Heart left ventricle (tissue), 16 donors: ENCODE results near the gene KRT36. TPM values are rescaled to one million over a fixed set of nuclear protein-coding genes. Genes with fewer than 3 reads are reported as not detected.
A peak's percentile ranks its signal among the peaks of the same experiment; 100 is the strongest.

Experiments
- ATAC-seq, 4 donors: fragments of 200-7000 bp; cut with Tn5 transposase; one replicate each; pipeline ENCODE4 v1.9.1; 2020 to 2022; ENCODE audit warnings: moderate library complexity in 4 of 4, mild to moderate bottlenecking in 3 of 4, moderate number of reproducible peaks in 1 of 4
- DNase-seq, 5 donors: peaks; one replicate each; pipeline ENCODE4 v3.0.0-alpha.2; 2020
- H3K27ac ChIP-seq, 12 donors: fragments of 200-600 bp; sonication (generic) in 4 of 12; one replicate each; pipeline versions ENCODE4 v1.5.0 to v1.8.0; 2016 to 2022; ENCODE audit warnings: mild to moderate bottlenecking in 2 of 12
- H3K27me3 ChIP-seq, 9 donors: fragments of 200-600 bp; sonication (generic) in 2 of 9; one replicate each; pipeline versions ENCODE4 v1.5.1 to v1.8.0; 2016 to 2022; ENCODE audit warnings: mild to moderate bottlenecking in 3 of 9
- H3K36me3 ChIP-seq, 9 donors: fragments of 200-600 bp; sonication (generic) in 2 of 9; one replicate each; pipeline versions ENCODE4 v1.5.0 to v1.8.0; 2018 to 2022; ENCODE audit warnings: mild to moderate bottlenecking in 2 of 9
- H3K4me1 ChIP-seq, 12 donors: fragments of 200-600 bp; sonication (generic) in 4 of 12; one replicate each; pipeline versions ENCODE4 v1.5.0 to v1.8.0; 2016 to 2022; ENCODE audit warnings: mild to moderate bottlenecking in 3 of 12
- H3K4me3 ChIP-seq, 12 donors: fragments of 200-600 bp; sonication (generic) in 4 of 12; one replicate each; pipeline versions ENCODE4 v1.5.0 to v1.8.0; 2017 to 2022; ENCODE audit warnings: mild to moderate bottlenecking in 9 of 12, moderate library complexity in 4 of 12
- H3K9me3 ChIP-seq, 12 donors: fragments of 200-600 bp; sonication (generic) in 4 of 12; one replicate each; pipeline versions ENCODE4 v1.5.0 to v1.8.0; 2016 to 2022; ENCODE audit warnings: mild to moderate bottlenecking in 1 of 12
- CTCF ChIP-seq, 12 donors: fragments of 200-600 bp; sonication (generic) in 4 of 12; IDR thresholded peaks; one replicate each; pipeline versions ENCODE4 v1.5.0 to v1.8.0; 2018 to 2022; ENCODE audit warnings: antibody characterized with exemption in 12 of 12, mild to moderate bottlenecking in 5 of 12
- POLR2A ChIP-seq, 2 donors: fragments of 450-650 bp; IDR thresholded peaks; one replicate each; pipeline ENCODE4 v1.6.1; 2017; ENCODE audit warnings: antibody characterized with exemption in 2 of 2, mild to moderate bottlenecking in 2 of 2, moderate library complexity in 2 of 2
- WGBS, 4 donors: extraction: QIAGEN DNeasy Blood & Tissue Kit in 2 of 4; methylation state at CpG; one replicate each; pipeline versions ENCODE4 v1.1.5 to v1.1.7; 2013 to 2018; 5-methylcytosine and 5-hydroxymethylcytosine counted together
- intact Hi-C, 10 donors: fragments of 100-400 bp; cut with DNase I; formaldehyde crosslinking; loops; one replicate each; pipeline versions ENCODE4 v1.11.1 to v1.14.2; 2022
- polyA plus RNA-seq, 2 donors: library from polyadenylated mRNA; stranded (reverse); fragments of 200-250 nt; gene quantifications; one replicate each; pipeline ENCODE4 v1.2.3, GENCODE V29; 2013
- total RNA-seq, 9 donors: library from RNA; depleted of rRNA in 2 of 9; stranded (reverse); fragments of >200 nt in 2 of 9; fragmentation: NEBNext Ultra II Directional in 3 of 9; extraction: Animal tissue kit (Norgen Biotek cat#: 25700) in 3 of 9; gene quantifications; one replicate each; pipeline versions ENCODE4 v1.1.0 to v1.2.4, GENCODE V29; 2016 to 2023
- donor health status: ischemic (EF 13 %, LVEDD 7.1; RV severe dilation, severe dysfunction).
- donor health status: healthy with polysubstance abuse.
- donor health status: DM: no; HTN: yes; CAD: no.
- donor health status: DM: no; HTN: no; CAD: no.
- donor health status: ischemic (EF 25% LVEDD 6.9; RV normal size, moderate dysfunction).
- donor health status: ischemic (EF 25% LVEDD 5.7; RV mildly dilated, moderate dysfunction).
- donor health status: healthy.
- donor health status: DM: yes; HTN: yes; CAD: no.
- donor health status: ischemic (EF 35%, LVEDD 5.7; RV mildly dilated, moderate dysfunction).
- donor health status: nonischemic (EF 11% LVEDD 7.7; RV severe dilation, severe dysfunction).
- donor health status: DM: yes; HTN: yes; CAD: no.
- donor health status: PGD.
- donor health status: ischemic (EF 29% LVEDD 5.4; RV normal size, mild dysfunction).
- donor health status: nonischemic (EF 23%, LVEDD 6.1; RV moderate dilation, normal function).

Gene KRT36
- total and polyA plus RNA-seq, 11 donors, result not detected

GRCh38 chr17:41491476-41491875 lies 1.8 kb upstream of the KRT36 start:
- Histone ChIP-seq H3K27ac (no peak overlapping the region), H3K4me1 (peaks cover 0 to 29% (median 0%) of the 10 kb centered on the region in 12 donors), H3K27me3 (peaks cover 0 to 5% (median 0%) of the 10 kb centered on the region in 9 donors), H3K36me3 (no peaks in the 10 kb centered on the region), H3K4me3 (no peak overlapping the region), H3K9me3 (no peaks in the 10 kb centered on the region)
- TF ChIP-seq CTCF (IDR thresholded peaks at IDR 0.05) (no peak), POLR2A (IDR thresholded peaks at IDR 0.05) (no peak)
- no peak for DNase-seq
- ATAC-seq, result no peak
- intact Hi-C loops, result loop anchor here in 3 of 10 donors (10.0 kb wide), 2 partner anchors 87 to 587 kb away; no protein-coding TSS in a partner anchor
- WGBS, 4 donors, result 68 to 100% (median 90%) methylated on average over 2 of the region's 2 CpGs

GRCh38 chr17:41490000-41490990 lies 585 bp upstream of the KRT36 start:
- ATAC-seq (no peak), DNase-seq (no peak)
- 73 to 83% (median 78%) methylated on average over 10 of the region's 10 CpGs for WGBS, 4 donors
- peak overlapping the region in 1 of 12 donors; percentile 52 for H3K27ac ChIP-seq
- peaks cover 0 to 27% (median 0%) of the 10 kb centered on the region in 12 donors for H3K4me1 ChIP-seq
- peaks cover 0 to 10% (median 0%) of the 10 kb centered on the region in 9 donors for H3K27me3 ChIP-seq
- TF ChIP-seq POLR2A (IDR thresholded peaks at IDR 0.05), result no peak
- intact Hi-C loops, result loop anchor here in 3 of 10 donors (10.0 kb wide), 2 partner anchors 85 to 585 kb away; no protein-coding TSS in a partner anchor
- no peaks in the 10 kb centered on the region for H3K36me3 ChIP-seq
- H3K9me3 ChIP-seq, result no peaks in the 10 kb centered on the region
- H3K4me3 ChIP-seq, result no peak overlapping the region

GRCh38 chr17:41486809-41487530 lies 2.7 kb downstream of the KRT36 start:
- H3K9me3 ChIP-seq, result no peaks in the 10 kb centered on the region
- H3K36me3 ChIP-seq, result no peaks in the 10 kb centered on the region
- no peak overlapping the region for H3K4me3 ChIP-seq
- no peak for DNase-seq
- peaks cover 0 to 17% (median 3%) of the 10 kb centered on the region in 9 donors for H3K27me3 ChIP-seq
- H3K27ac ChIP-seq, result no peak overlapping the region
- TF ChIP-seq POLR2A (IDR thresholded peaks at IDR 0.05) (no peak), CTCF (IDR thresholded peaks at IDR 0.05) (peak in 7 of 12 donors; percentile 6 to 38 (median 25))
- ATAC-seq, result no peak
- peaks cover 0 to 11% (median 0%) of the 10 kb centered on the region in 12 donors for H3K4me1 ChIP-seq
- 48 to 59% (median 58%) methylated on average over 18 to 29 of the region's 29 CpGs for WGBS, 4 donors
- intact Hi-C loops, result no loop called here

- no peak for DNase-seq
- H3K4me3 ChIP-seq, result no peak overlapping the region
- intact Hi-C loops, result no loop called here
- peaks cover 0 to 8% (median 0%) of the 10 kb centered on the region in 12 donors for H3K4me1 ChIP-seq
- TF ChIP-seq CTCF (IDR thresholded peaks at IDR 0.05) (no peak), POLR2A (IDR thresholded peaks at IDR 0.05) (no peak)
- WGBS, 4 donors, result 87 to 91% (median 89%) methylated on average over 13 of the region's 13 CpGs
- no peak for ATAC-seq
- peaks cover 0 to 17% (median 3%) of the 10 kb centered on the region in 9 donors for H3K27me3 ChIP-seq
- no peaks in the 10 kb centered on the region for H3K9me3 ChIP-seq
- no peak overlapping the region for H3K27ac ChIP-seq
- H3K36me3 ChIP-seq, result no peaks in the 10 kb centered on the region
Measured at GRCh38 chr17:41486316-41486715, 3.4 kb downstream of the KRT36 start.
